GM23248 (cell line): ENCODE results near the gene CYP3A7.

Experiments
- EZH2 ChIP-seq: fragments of 200-600 bp; sonication (generic); IDR thresholded peaks from 2 replicates; pipeline ENCODE4 v1.6.1; 2018; ENCODE audit warnings: antibody characterized with exemption, mild to moderate bottlenecking; ENCODE audit not compliant: insufficient read depth, poor library complexity, severe bottlenecking
- EZH2phosphoT487 ChIP-seq: fragments of 200-600 bp; sonication (generic); IDR thresholded peaks from 2 replicates; pipeline ENCODE4 v1.6.1; 2018; ENCODE audit warnings: antibody characterized with exemption, moderate library complexity, mild to moderate bottlenecking, low read depth; ENCODE audit not compliant: insufficient read depth

GRCh38 chr7:99784007-99784406 is 49.0 kb upstream of the CYP3A7 start, which contains the start of gene CYP3A4:
- TF ChIP-seq EZH2phosphoT487 (no peak), EZH2 (no peak)
